Esophagus muscularis mucosa (tissue), 4 donors: Measurements from ENCODE around the gene ITPRID1. TPM values are rescaled to one million over a fixed set of nuclear protein-coding genes. Genes with fewer than 3 reads are reported as not detected.

Experiments
- DNase-seq: peaks from one replicate; pipeline ENCODE4 v3.0.0-alpha.2; 2017; ENCODE audit errors: extremely low spot score
- H3K27ac ChIP-seq, 4 donors: fragments of 200-600 bp; sonication (generic); replicated peaks in 1 of 4; 1 replicate in 3 of 4; 2 replicates in 1 of 4; pipeline ENCODE4 v1.5.1; 2016 to 2019; ENCODE audit warnings: mild to moderate bottlenecking in 1 of 4
- H3K27me3 ChIP-seq, 4 donors: fragments of 200-600 bp; sonication (generic); one replicate each; pipeline versions ENCODE4 v1.5.1 to v1.6.0; 2016 to 2019
- H3K36me3 ChIP-seq, 4 donors: fragments of 200-600 bp; sonication (generic); one replicate each; pipeline ENCODE4 v1.5.1; 2016 to 2019
- H3K4me1 ChIP-seq, 4 donors: fragments of 200-600 bp; sonication (generic); one replicate each; pipeline ENCODE4 v1.5.1; 2016 to 2019
- H3K4me3 ChIP-seq, 4 donors: fragments of 200-600 bp; sonication (generic); 1 replicate in 2 of 4; 2 replicates in 2 of 4; pipeline ENCODE4 v1.5.1; 2016 to 2019; ENCODE audit warnings: mild to moderate bottlenecking in 4 of 4, moderate library complexity in 1 of 4
- H3K9me3 ChIP-seq, 4 donors: fragments of 200-600 bp; sonication (generic); 1 replicate in 3 of 4; 2 replicates in 1 of 4; pipeline ENCODE4 v1.5.1; 2016 to 2019
- CTCF ChIP-seq, 3 experiments: fragments of 200-600 bp in 2 of 3; fragments of 450-650 bp in 1 of 3; sonication (generic) in 2 of 3; IDR thresholded peaks; one replicate each; pipeline ENCODE4 v1.5.1; 2017 to 2019; ENCODE audit warnings: antibody characterized with exemption in 3 of 3, mild to moderate bottlenecking in 2 of 3, moderate library complexity in 1 of 3
- EP300 ChIP-seq: sonication (generic); formaldehyde crosslinking; IDR thresholded peaks from one replicate; pipeline ENCODE4 v1.6.1; 2017; ENCODE audit warnings: antibody characterized with exemption
- POLR2A ChIP-seq: fragments of 450-650 bp; IDR thresholded peaks from one replicate; pipeline ENCODE4 v1.6.1; 2017; ENCODE audit warnings: antibody characterized with exemption, moderate library complexity, mild to moderate bottlenecking, low read depth
- POLR2AphosphoS5 ChIP-seq, 2 donors: sonication (generic); formaldehyde crosslinking; IDR thresholded peaks; one replicate each; pipeline ENCODE4 v1.6.1; 2017; ENCODE audit warnings: antibody characterized with exemption in 2 of 2
- WGBS: methylation state at CpG from one replicate; pipeline ENCODE4 v1.1.5; 2018; 5-methylcytosine and 5-hydroxymethylcytosine counted together
- intact Hi-C: fragments of 100-400 bp; cut with DNase I; formaldehyde crosslinking; loops from one replicate; pipeline ENCODE4 v1.15.1; 2023
- total RNA-seq, 4 donors: library from RNA; depleted of rRNA; stranded (reverse); fragments of >200 nt; gene quantifications; one replicate each; pipeline versions ENCODE4 v1.1.0 to v1.2.1, GENCODE V29; 2016

Gene ITPRID1
- total RNA-seq, 4 donors from 2014 or later, result not detected

GRCh38 chr7:31487071-31487470 is 26.8 kb upstream of the ITPRID1 start:
- Histone ChIP-seq H3K9me3 (no peaks in the 10 kb centered on the region), H3K4me1 (no peaks in the 10 kb centered on the region), H3K27ac (no peak overlapping the region), H3K27me3 (peaks cover 0 to 9% (median 0%) of the 10 kb centered on the region in 4 donors), H3K36me3 (no peaks in the 10 kb centered on the region), H3K4me3 (no peak overlapping the region)
- WGBS, result 63% methylated on average over 6 of the region's 6 CpGs
- DNase-seq, result no peak
- TF ChIP-seq CTCF (IDR thresholded peaks at IDR 0.05) (no peak), POLR2AphosphoS5 (IDR thresholded peaks at IDR 0.05) (no peak)
- intact Hi-C loops, result no loop called here

GRCh38 chr7:31487476-31487875 is 26.4 kb upstream of the ITPRID1 start:
- 90% methylated on average over 1 of the region's 1 CpG for WGBS
- Histone ChIP-seq H3K27me3 (peaks cover 0 to 9% (median 0%) of the 10 kb centered on the region in 4 donors), H3K4me3 (no peak overlapping the region), H3K4me1 (no peaks in the 10 kb centered on the region), H3K9me3 (no peaks in the 10 kb centered on the region), H3K36me3 (no peaks in the 10 kb centered on the region), H3K27ac (no peak overlapping the region)
- intact Hi-C loops, result no loop called here
- TF ChIP-seq POLR2AphosphoS5 (IDR thresholded peaks at IDR 0.05) (no peak), EP300 (no peak), POLR2A (no peak), CTCF (IDR thresholded peaks at IDR 0.05) (no peak)
- no peak for DNase-seq

- DNase-seq, result no peak
- no peak overlapping the region for H3K27ac ChIP-seq
- TF ChIP-seq CTCF (IDR thresholded peaks at IDR 0.05) (peak in 2 of 3 experiments; percentile 38 to 39), POLR2A (no peak), POLR2AphosphoS5 (IDR thresholded peaks at IDR 0.05) (no peak), EP300 (no peak)
- no peaks in the 10 kb centered on the region for H3K4me1 ChIP-seq
- no peaks in the 10 kb centered on the region for H3K9me3 ChIP-seq
- intact Hi-C loops, result no loop called here
- H3K4me3 ChIP-seq, result no peak overlapping the region
- peaks cover 0 to 9% (median 0%) of the 10 kb centered on the region in 4 donors for H3K27me3 ChIP-seq
- H3K36me3 ChIP-seq, result no peaks in the 10 kb centered on the region
- 45% methylated on average over 15 of the region's 15 CpGs for WGBS
These were observed 25.2 kb upstream of the ITPRID1 start for GRCh38 chr7:31488562-31489203.

- Histone ChIP-seq H3K36me3 (no peaks in the 10 kb centered on the region), H3K4me1 (no peaks in the 10 kb centered on the region), H3K4me3 (no peak overlapping the region), H3K27me3 (peaks cover 0 to 9% (median 0%) of the 10 kb centered on the region in 4 donors), H3K9me3 (no peaks in the 10 kb centered on the region), H3K27ac (no peak overlapping the region)
- intact Hi-C loops, result no loop called here
- no peak for DNase-seq
- TF ChIP-seq EP300, result no peak
- no peak for TF ChIP-seq POLR2A
- no peak for TF ChIP-seq CTCF (IDR thresholded peaks at IDR 0.05)
- TF ChIP-seq POLR2AphosphoS5 (IDR thresholded peaks at IDR 0.05), result no peak
- WGBS, result 45% methylated on average over 2 of the region's 2 CpGs
These were observed 23.0 kb upstream of the ITPRID1 start for GRCh38 chr7:31490796-31491314.

- H3K36me3 ChIP-seq, result no peaks in the 10 kb centered on the region
- H3K9me3 ChIP-seq, result no peaks in the 10 kb centered on the region
- intact Hi-C loops, result no loop called here
- TF ChIP-seq EP300 (no peak), POLR2A (no peak), POLR2AphosphoS5 (IDR thresholded peaks at IDR 0.05) (no peak), CTCF (IDR thresholded peaks at IDR 0.05) (no peak)
- H3K27me3 ChIP-seq, result peaks cover 0 to 8% (median 0%) of the 10 kb centered on the region in 4 donors
- H3K4me3 ChIP-seq, result no peak overlapping the region
- no peaks in the 10 kb centered on the region for H3K4me1 ChIP-seq
- WGBS, result 83% methylated on average over 4 of the region's 4 CpGs
- no peak for DNase-seq
- no peak overlapping the region for H3K27ac ChIP-seq
These were observed 21.8 kb upstream of the ITPRID1 start for GRCh38 chr7:31492086-31492485.
